WTC11 (cell line): ENCODE results near the gene PHLDB2. TPM values are rescaled to one million over a fixed set of nuclear protein-coding genes. Genes with fewer than 3 reads are reported as not detected.

Experiments used
- ATAC-seq: fragments of 200-7000 bp; cut with Tn5 transposase; 2 replicates; pipeline ENCODE4 v1.10.0; 2021; ENCODE audit warnings: mild to moderate bottlenecking, moderate library complexity
- CTCF ChIA-PET: fragments of 300-600 bp; sonication (Branson Sonifier 250); formaldehyde crosslinking; loops from one replicate; lab custom pipeline; 2021; ENCODE audit warnings: antibody characterized with exemption; lab: Charles Lee
- POLR2A ChIA-PET: fragments of 350-600 bp; sonication (Branson Sonifier 250); formaldehyde crosslinking; loops from one replicate; lab custom pipeline; 2021; ENCODE audit warnings: antibody characterized with exemption; lab: Charles Lee
- DNase-seq: peaks from one replicate; pipeline ENCODE4 v3.0.0; 2021; ENCODE audit warnings: low spot score
- H3K27ac Mint-ChIP-seq: 2 replicates; pipeline ENCODE4 v1.8.0; 2021; ENCODE audit warnings: mixed read lengths
- H3K27me3 Mint-ChIP-seq: 2 replicates; pipeline ENCODE4 v1.8.0; 2021; ENCODE audit warnings: low read depth, mild to moderate bottlenecking, moderate library complexity, mixed read lengths
- H3K36me3 Mint-ChIP-seq: 2 replicates; pipeline ENCODE4 v1.8.0; 2021; ENCODE audit warnings: mixed read lengths
- H3K4me1 Mint-ChIP-seq: 2 replicates; pipeline ENCODE4 v1.8.0; 2022; ENCODE audit warnings: mixed read lengths
- H3K4me3 Mint-ChIP-seq: 2 replicates; pipeline ENCODE4 v1.8.0; 2021; ENCODE audit warnings: mild to moderate bottlenecking, moderate library complexity, mixed read lengths
- H3K9me3 Mint-ChIP-seq: 2 replicates; pipeline ENCODE4 v1.8.0; 2021; ENCODE audit warnings: mixed read lengths
- ATF1 ChIP-seq: sonication (generic); formaldehyde crosslinking; IDR thresholded peaks from 2 replicates; pipeline ENCODE4 v1.8.1; 2023; ENCODE audit warnings: mild to moderate bottlenecking, moderate library complexity, missing genetic modification reagents
- ELF4 ChIP-seq: sonication (generic); formaldehyde crosslinking; IDR thresholded peaks from 2 replicates; pipeline ENCODE4 v1.8.1; 2022; ENCODE audit warnings: low read depth, mild to moderate bottlenecking, moderate library complexity, missing genetic modification reagents
- ESRRA ChIP-seq: sonication (generic); formaldehyde crosslinking; IDR thresholded peaks from 2 replicates; pipeline ENCODE4 v1.8.1; 2022; ENCODE audit warnings: mild to moderate bottlenecking, missing genetic modification reagents, borderline replicate concordance
- FOXK1 ChIP-seq: sonication (generic); formaldehyde crosslinking; IDR thresholded peaks from 2 replicates; pipeline ENCODE4 v1.8.0; 2022; ENCODE audit warnings: mild to moderate bottlenecking, moderate library complexity, missing genetic modification reagents
- FOXP1 ChIP-seq: sonication (generic); formaldehyde crosslinking; IDR thresholded peaks from 2 replicates; pipeline ENCODE4 v1.8.0; 2022; ENCODE audit warnings: missing genetic modification reagents, mild to moderate bottlenecking, moderate library complexity, borderline replicate concordance
- GTF2I ChIP-seq: fragments of 250-450 bp; sonication (Bioruptor Pico); conservative IDR thresholded peaks from 2 replicates; pipeline ENCODE4 v1.4.0; 2021; ENCODE audit warnings: mild to moderate bottlenecking
- IRF2 ChIP-seq: sonication (generic); formaldehyde crosslinking; IDR thresholded peaks from 2 replicates; pipeline ENCODE4 v1.8.0; 2022; ENCODE audit warnings: low read depth, missing genetic modification reagents, borderline replicate concordance
- JUN ChIP-seq: sonication (generic); formaldehyde crosslinking; IDR thresholded peaks from 2 replicates; pipeline ENCODE4 v1.8.0; 2023; ENCODE audit warnings: mild to moderate bottlenecking, missing genetic modification reagents
- KAT7 ChIP-seq: sonication (generic); formaldehyde crosslinking; IDR thresholded peaks from 2 replicates; pipeline ENCODE4 v1.8.1; 2023; ENCODE audit warnings: missing genetic modification reagents, mild to moderate bottlenecking, borderline replicate concordance
- TCF7 ChIP-seq: sonication (generic); formaldehyde crosslinking; IDR thresholded peaks from 2 replicates; pipeline ENCODE4 v1.8.0; 2022; ENCODE audit warnings: mild to moderate bottlenecking, low read depth, missing genetic modification reagents, moderate library complexity
- TEAD4 ChIP-seq: sonication (generic); formaldehyde crosslinking; IDR thresholded peaks from 2 replicates; pipeline ENCODE4 v1.8.0; 2022; ENCODE audit warnings: mild to moderate bottlenecking, missing genetic modification reagents
- total RNA-seq: library from RNA; stranded (reverse); gene quantifications from 3 replicates; pipeline ENCODE4 v1.2.3, GENCODE V29; 2021
- TF ChIP-seq, protein P1 (sequence below): sonication (generic); formaldehyde crosslinking; IDR thresholded peaks from 2 replicates; pipeline ENCODE4 v1.8.1; 2023; ENCODE audit warnings: mild to moderate bottlenecking, missing genetic modification reagents
- TF ChIP-seq, protein P2 (sequence below): sonication (generic); formaldehyde crosslinking; IDR thresholded peaks from 2 replicates; pipeline ENCODE4 v1.8.1; 2022; ENCODE audit warnings: missing genetic modification reagents, borderline replicate concordance
- TF ChIP-seq, protein P3 (sequence below): sonication (generic); formaldehyde crosslinking; IDR thresholded peaks from 2 replicates; pipeline ENCODE4 v1.8.0; 2022; ENCODE audit warnings: mild to moderate bottlenecking, missing genetic modification reagents
- TF ChIP-seq, protein P4 (sequence below): sonication (generic); formaldehyde crosslinking; IDR thresholded peaks from 2 replicates; pipeline ENCODE4 v1.8.0; 2022; ENCODE audit warnings: mild to moderate bottlenecking, missing genetic modification reagents
- TF ChIP-seq, protein P5 (sequence below): sonication (generic); formaldehyde crosslinking; IDR thresholded peaks from 2 replicates; pipeline ENCODE4 v1.8.1; 2022; ENCODE audit warnings: mild to moderate bottlenecking, missing genetic modification reagents, moderate library complexity, borderline replicate concordance
- TF ChIP-seq, protein P6 (sequence below): sonication (generic); formaldehyde crosslinking; IDR thresholded peaks from 2 replicates; pipeline ENCODE4 v1.8.1; 2022; ENCODE audit warnings: mild to moderate bottlenecking, moderate library complexity, missing genetic modification reagents

The PHLDB2 gene
- total RNA-seq, 1 experiment from 2014 or later: 40.3 TPM

DNA sequence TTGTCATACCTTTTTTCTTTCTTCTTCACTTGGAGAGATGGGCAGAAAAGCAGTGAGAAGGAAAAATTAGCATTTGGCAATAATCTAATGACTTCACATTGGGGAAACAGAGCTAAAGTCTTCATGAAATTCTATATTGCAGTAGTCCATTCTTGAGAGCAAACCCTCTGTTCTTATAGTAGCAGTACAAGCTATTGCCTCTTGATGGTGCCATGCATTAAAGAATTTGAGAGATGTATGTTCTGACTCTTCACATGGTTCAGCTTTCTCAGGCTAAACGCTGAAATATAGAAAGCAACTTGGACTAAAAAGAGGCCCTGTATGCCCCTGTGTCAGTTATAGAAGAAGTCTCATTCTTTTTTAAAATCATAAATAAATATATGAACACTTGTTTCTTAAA is 36.0 kb downstream of the PHLDB2 start:
- no peak overlapping the region for H3K27ac Mint-ChIP-seq
- peak; percentile 66 for ATAC-seq
- no peak overlapping the region for H3K4me3 Mint-ChIP-seq
- POLR2A ChIA-PET: no interaction called here
- TF ChIP-seq FOXP1 (CRISPR knock-in tag): no peak
- TF ChIP-seq TEAD4 (CRISPR knock-in tag): no peak
- no peak for TF ChIP-seq ELF4 (CRISPR knock-in tag)
- TF ChIP-seq IRF2 (CRISPR knock-in tag): no peak
- TF ChIP-seq, all 79 proteins: peak for 0
- no peak for DNase-seq
- H3K36me3 Mint-ChIP-seq: peaks cover 28% of the 10 kb centered on the region
- H3K27me3 Mint-ChIP-seq: no peaks in the 10 kb centered on the region
- CTCF ChIA-PET: interaction anchor here (0.6 to 1.6 kb wide), 16 partner anchors 10 to 226 kb away, joined by 3 to 30 read pairs (median 4); partner anchors contain the start of gene PHLDB2
- no peaks in the 10 kb centered on the region for H3K4me1 Mint-ChIP-seq
- H3K9me3 Mint-ChIP-seq: peaks cover 17% of the 10 kb centered on the region

DNA sequence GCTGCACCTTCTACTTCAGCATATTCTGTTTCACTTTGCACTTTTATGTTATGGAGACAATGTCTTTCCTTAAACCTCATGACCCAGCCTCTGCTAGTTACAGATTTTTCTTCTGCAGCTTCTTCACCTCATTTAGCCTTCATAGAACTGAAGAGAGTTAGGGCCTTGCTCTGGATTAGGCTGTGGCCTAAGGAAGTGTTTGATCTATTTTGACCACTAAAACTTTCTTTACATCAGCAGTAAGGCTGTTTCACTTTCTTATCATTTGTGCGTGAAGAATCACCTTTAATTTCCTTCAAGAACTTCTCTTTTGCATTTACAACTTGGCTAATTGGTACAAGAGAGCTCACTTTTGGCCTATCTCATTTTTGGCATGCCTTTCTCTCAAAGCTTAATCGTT is 40.9 kb downstream of the PHLDB2 start:
- CTCF ChIA-PET: interaction anchor here (0.8 kb wide), 1 partner anchor 114 kb away, joined by 3 read pairs; no protein-coding TSS in a partner anchor
- H3K36me3 Mint-ChIP-seq: peaks cover 30% of the 10 kb centered on the region

DNA sequence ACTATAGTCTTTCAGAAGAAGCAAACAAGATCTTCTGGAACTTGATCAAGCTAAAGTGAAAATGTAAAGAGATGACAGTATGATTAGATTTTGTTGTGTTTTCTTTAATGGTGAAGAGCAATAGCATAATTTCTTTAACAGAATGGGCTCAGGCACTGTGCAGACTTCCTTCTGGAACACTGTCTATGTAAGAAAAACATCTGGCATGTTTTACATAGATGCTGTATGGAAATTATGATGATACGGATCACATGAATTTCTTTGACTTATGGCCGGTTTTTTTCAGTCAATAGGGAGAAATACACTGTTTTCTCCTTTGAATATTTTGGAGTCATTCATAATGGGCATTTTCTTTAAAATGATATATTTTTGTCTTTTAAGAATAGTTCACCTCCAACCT is 42.6 kb downstream of the PHLDB2 start:
- ATAC-seq (no peak), DNase-seq (no peak)
- H3K36me3 Mint-ChIP-seq: peaks cover 30% of the 10 kb centered on the region
- peak overlapping the region; percentile 54; the same call in 1 of the 2 replicates for H3K27ac Mint-ChIP-seq
- H3K9me3 Mint-ChIP-seq: peaks cover 19% of the 10 kb centered on the region
- TF ChIP-seq, protein P1, sequence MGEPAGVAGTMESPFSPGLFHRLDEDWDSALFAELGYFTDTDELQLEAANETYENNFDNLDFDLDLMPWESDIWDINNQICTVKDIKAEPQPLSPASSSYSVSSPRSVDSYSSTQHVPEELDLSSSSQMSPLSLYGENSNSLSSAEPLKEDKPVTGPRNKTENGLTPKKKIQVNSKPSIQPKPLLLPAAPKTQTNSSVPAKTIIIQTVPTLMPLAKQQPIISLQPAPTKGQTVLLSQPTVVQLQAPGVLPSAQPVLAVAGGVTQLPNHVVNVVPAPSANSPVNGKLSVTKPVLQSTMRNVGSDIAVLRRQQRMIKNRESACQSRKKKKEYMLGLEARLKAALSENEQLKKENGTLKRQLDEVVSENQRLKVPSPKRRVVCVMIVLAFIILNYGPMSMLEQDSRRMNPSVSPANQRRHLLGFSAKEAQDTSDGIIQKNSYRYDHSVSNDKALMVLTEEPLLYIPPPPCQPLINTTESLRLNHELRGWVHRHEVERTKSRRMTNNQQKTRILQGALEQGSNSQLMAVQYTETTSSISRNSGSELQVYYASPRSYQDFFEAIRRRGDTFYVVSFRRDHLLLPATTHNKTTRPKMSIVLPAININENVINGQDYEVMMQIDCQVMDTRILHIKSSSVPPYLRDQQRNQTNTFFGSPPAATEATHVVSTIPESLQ (CRISPR knock-in tag): no peak
- TF ChIP-seq, protein P2, sequence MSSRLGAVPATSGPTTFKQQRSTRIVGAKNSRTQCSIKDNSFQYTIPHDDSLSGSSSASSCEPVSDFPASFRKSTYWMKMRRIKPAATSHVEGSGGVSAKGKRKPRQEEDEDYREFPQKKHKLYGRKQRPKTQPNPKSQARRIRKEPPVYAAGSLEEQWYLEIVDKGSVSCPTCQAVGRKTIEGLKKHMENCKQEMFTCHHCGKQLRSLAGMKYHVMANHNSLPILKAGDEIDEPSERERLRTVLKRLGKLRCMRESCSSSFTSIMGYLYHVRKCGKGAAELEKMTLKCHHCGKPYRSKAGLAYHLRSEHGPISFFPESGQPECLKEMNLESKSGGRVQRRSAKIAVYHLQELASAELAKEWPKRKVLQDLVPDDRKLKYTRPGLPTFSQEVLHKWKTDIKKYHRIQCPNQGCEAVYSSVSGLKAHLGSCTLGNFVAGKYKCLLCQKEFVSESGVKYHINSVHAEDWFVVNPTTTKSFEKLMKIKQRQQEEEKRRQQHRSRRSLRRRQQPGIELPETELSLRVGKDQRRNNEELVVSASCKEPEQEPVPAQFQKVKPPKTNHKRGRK (CRISPR knock-in tag): no peak
- TF ChIP-seq JUN (no peak), GTF2I (no peak), ATF1 (no peak), TCF7 (CRISPR knock-in tag) (no peak), KAT7 (no peak), ESRRA (no peak)
- TF ChIP-seq, protein P3, sequence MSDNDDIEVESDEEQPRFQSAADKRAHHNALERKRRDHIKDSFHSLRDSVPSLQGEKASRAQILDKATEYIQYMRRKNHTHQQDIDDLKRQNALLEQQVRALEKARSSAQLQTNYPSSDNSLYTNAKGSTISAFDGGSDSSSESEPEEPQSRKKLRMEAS (CRISPR knock-in tag): no peak
- ChIA-PET POLR2A (no interaction called here), CTCF (no interaction called here)
- H3K4me3 Mint-ChIP-seq: no peak overlapping the region
- H3K27me3 Mint-ChIP-seq: no peaks in the 10 kb centered on the region
- no peaks in the 10 kb centered on the region for H3K4me1 Mint-ChIP-seq

More for the DNA sequence above, 40.9 kb downstream of the PHLDB2 start:
- no peak for DNase-seq
- no peak for ATAC-seq
- POLR2A ChIA-PET: no interaction called here
- Mint-ChIP-seq H3K27me3 (no peaks in the 10 kb centered on the region), H3K4me3 (no peak overlapping the region), H3K27ac (no peak overlapping the region; the same call in 1 of the 2 replicates), H3K9me3 (peaks cover 19% of the 10 kb centered on the region), H3K4me1 (no peaks in the 10 kb centered on the region)
- TF ChIP-seq, protein P4, sequence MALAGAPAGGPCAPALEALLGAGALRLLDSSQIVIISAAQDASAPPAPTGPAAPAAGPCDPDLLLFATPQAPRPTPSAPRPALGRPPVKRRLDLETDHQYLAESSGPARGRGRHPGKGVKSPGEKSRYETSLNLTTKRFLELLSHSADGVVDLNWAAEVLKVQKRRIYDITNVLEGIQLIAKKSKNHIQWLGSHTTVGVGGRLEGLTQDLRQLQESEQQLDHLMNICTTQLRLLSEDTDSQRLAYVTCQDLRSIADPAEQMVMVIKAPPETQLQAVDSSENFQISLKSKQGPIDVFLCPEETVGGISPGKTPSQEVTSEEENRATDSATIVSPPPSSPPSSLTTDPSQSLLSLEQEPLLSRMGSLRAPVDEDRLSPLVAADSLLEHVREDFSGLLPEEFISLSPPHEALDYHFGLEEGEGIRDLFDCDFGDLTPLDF: no peak
- TF ChIP-seq FOXK1 (CRISPR knock-in tag) (no peak), JUN (no peak)
- TF ChIP-seq, protein P5, sequence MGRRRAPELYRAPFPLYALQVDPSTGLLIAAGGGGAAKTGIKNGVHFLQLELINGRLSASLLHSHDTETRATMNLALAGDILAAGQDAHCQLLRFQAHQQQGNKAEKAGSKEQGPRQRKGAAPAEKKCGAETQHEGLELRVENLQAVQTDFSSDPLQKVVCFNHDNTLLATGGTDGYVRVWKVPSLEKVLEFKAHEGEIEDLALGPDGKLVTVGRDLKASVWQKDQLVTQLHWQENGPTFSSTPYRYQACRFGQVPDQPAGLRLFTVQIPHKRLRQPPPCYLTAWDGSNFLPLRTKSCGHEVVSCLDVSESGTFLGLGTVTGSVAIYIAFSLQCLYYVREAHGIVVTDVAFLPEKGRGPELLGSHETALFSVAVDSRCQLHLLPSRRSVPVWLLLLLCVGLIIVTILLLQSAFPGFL (CRISPR knock-in tag): no peak
- TF ChIP-seq, protein P6, sequence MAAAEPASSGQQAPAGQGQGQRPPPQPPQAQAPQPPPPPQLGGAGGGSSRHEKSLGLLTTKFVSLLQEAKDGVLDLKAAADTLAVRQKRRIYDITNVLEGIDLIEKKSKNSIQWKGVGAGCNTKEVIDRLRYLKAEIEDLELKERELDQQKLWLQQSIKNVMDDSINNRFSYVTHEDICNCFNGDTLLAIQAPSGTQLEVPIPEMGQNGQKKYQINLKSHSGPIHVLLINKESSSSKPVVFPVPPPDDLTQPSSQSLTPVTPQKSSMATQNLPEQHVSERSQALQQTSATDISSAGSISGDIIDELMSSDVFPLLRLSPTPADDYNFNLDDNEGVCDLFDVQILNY: no peak
